Measurements from ENCODE around the gene FAM124A. TPM values are rescaled to one million over a fixed set of nuclear protein-coding genes. Genes with fewer than 3 reads are reported as not detected.

The FAM124A gene
- total RNA-seq, 2 experiments from 2014 or later: not detected

DNA sequence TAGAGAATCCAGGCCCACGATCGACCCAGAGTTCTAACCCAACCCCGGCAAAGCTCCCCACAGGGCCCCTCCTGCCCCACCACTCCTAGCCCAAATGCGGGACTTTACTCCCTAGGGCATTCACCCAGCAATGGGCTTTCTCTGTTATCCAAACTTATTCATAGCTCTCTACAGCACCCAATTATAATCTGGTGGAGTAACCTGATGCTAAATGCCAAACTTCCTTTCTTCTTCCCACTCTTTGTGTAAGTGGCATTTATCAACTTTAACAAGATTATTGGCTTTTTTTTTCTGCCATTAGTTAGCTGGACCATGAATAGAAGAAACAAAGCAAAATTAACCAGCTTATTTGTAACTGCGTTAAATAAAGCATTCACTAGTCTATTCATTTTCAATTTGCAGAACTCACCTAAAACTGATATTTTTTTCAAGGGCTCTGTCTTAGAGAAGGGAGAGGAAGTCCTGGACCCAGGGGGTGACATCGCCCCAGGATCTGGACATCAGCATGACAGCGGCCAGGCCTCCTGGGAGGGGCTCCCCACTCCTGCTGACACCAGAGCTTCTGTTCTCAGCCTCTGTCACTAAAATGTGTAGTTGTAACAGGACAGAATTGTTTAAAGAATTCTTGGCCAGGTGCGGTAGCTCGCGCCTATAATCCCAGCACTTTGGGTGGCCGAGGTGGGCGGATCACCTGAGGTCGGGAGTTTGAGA lies 1.5 kb downstream of the FAM124A start:
- DNase-seq: no peak
- Mint-ChIP-seq H3K27ac (no peak overlapping the region), H3K9me3 (no peaks in the 10 kb centered on the region), H3K4me1 (peaks cover 6% of the 10 kb centered on the region), H3K4me3 (no peak overlapping the region), H3K36me3 (ENCODE audit: low read depth) (no peaks in the 10 kb centered on the region), H3K27me3 (peaks cover 69% of the 10 kb centered on the region)
- ChIA-PET CTCF (interaction anchor here (0.9 to 1.6 kb wide), 5 partner anchors 11 to 62 kb away, joined by 3 to 4 read pairs (median 3); no protein-coding TSS in a partner anchor), POLR2A (no interaction called here)

GRCh38 chr13:51225029-51225428 lies 2.8 kb downstream of the FAM124A start:
- POLR2A ChIA-PET: no interaction called here
- no peak for DNase-seq
- peaks cover 74% of the 10 kb centered on the region for H3K27me3 Mint-ChIP-seq
- H3K27ac Mint-ChIP-seq: no peak overlapping the region
- CTCF ChIA-PET: interaction anchor here (0.7 to 1.4 kb wide), 2 partner anchors 9 to 63 kb away, joined by 3 read pairs; no protein-coding TSS in a partner anchor
- no peaks in the 10 kb centered on the region for H3K9me3 Mint-ChIP-seq
- H3K4me1 Mint-ChIP-seq: peaks cover 6% of the 10 kb centered on the region
- H3K4me3 Mint-ChIP-seq: no peak overlapping the region
- H3K36me3 Mint-ChIP-seq (ENCODE audit: low read depth): no peaks in the 10 kb centered on the region

DNA sequence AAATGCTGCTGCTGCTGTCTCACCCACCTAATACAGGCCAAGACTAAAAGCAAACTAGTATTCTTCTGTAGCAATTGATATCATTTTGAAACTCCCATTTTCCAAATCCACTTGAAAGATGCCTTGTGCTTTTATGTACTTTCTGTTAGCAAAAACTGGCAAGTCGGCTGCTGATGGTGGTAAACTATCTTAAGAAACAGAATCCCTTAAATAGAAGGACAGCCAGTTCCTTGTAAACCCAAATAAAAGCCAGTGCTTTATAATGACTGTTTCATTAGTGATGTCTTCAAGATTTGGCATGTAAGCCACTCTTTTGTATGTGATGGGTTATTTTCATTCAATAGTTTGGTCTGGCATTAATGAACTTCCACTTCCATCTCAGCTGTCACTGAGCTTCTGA lies 5.2 kb downstream of the FAM124A start:
- ChIA-PET CTCF (no interaction called here), POLR2A (no interaction called here)
- no peak overlapping the region for H3K4me3 Mint-ChIP-seq
- DNase-seq: no peak
- H3K36me3 Mint-ChIP-seq (ENCODE audit: low read depth): no peaks in the 10 kb centered on the region
- H3K4me1 Mint-ChIP-seq: peaks cover 4% of the 10 kb centered on the region
- no peak overlapping the region for H3K27ac Mint-ChIP-seq
- no peaks in the 10 kb centered on the region for H3K9me3 Mint-ChIP-seq
- H3K27me3 Mint-ChIP-seq: peaks cover 69% of the 10 kb centered on the region

GRCh38 chr13:51229101-51229719 lies 7.0 kb downstream of the FAM124A start:
- no peak overlapping the region for H3K27ac Mint-ChIP-seq
- H3K27me3 Mint-ChIP-seq: peaks cover 61% of the 10 kb centered on the region
- ChIA-PET CTCF (interaction anchor here (1.6 kb wide), 1 partner anchor 42 kb away, joined by 4 read pairs; no protein-coding TSS in a partner anchor), POLR2A (no interaction called here)
- H3K9me3 Mint-ChIP-seq: no peaks in the 10 kb centered on the region
- no peak overlapping the region for H3K4me3 Mint-ChIP-seq
- H3K4me1 Mint-ChIP-seq: peaks cover 2% of the 10 kb centered on the region
- H3K36me3 Mint-ChIP-seq (ENCODE audit: low read depth): no peaks in the 10 kb centered on the region
- no peak for DNase-seq

DNA sequence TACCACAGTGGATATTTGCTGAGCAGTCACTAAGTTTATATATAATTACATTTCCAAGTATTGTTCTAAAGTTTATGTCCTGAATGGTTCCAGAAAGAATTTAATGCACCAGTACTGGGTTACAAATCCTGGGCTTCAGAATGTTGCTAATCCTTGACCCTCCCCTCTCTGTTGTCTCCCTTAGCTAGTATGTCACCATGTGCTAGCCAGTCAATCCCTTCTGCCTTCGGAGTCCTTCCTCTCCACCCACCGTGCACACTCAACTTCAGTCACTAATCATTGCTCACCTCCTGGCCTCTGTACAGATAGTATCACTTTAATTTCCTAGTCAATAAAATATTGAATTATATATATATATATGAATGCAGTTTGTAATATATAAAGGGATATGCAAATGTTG lies 7.5 kb downstream of the FAM124A start:
- H3K27me3 Mint-ChIP-seq: peaks cover 56% of the 10 kb centered on the region
- no peak for DNase-seq
- H3K36me3 Mint-ChIP-seq (ENCODE audit: low read depth): no peaks in the 10 kb centered on the region
- H3K4me1 Mint-ChIP-seq: peaks cover 2% of the 10 kb centered on the region
- no peak overlapping the region for H3K27ac Mint-ChIP-seq
- ChIA-PET POLR2A (no interaction called here), CTCF (interaction anchor here (1.6 kb wide), 1 partner anchor 42 kb away, joined by 4 read pairs; no protein-coding TSS in a partner anchor)
- no peaks in the 10 kb centered on the region for H3K9me3 Mint-ChIP-seq
- no peak overlapping the region for H3K4me3 Mint-ChIP-seq

- POLR2A ChIA-PET: no interaction called here
- CTCF ChIA-PET: interaction anchor here (0.6 to 1.6 kb wide), 4 partner anchors 10 to 407 kb away, joined by 3 to 6 read pairs (median 4); no protein-coding TSS in a partner anchor
- DNase-seq: no peak
- Mint-ChIP-seq H3K27ac (no peak overlapping the region), H3K4me1 (peaks cover 2% of the 10 kb centered on the region), H3K4me3 (no peak overlapping the region), H3K36me3 (ENCODE audit: low read depth) (no peaks in the 10 kb centered on the region), H3K9me3 (no peaks in the 10 kb centered on the region), H3K27me3 (peaks cover 47% of the 10 kb centered on the region)
Observed at GRCh38 chr13:51230477-51231105, 8.4 kb downstream of the FAM124A start.

- CTCF ChIA-PET: interaction anchor here (1.0 to 1.6 kb wide), 2 partner anchors 10 to 71 kb away, joined by 3 to 6 read pairs; no protein-coding TSS in a partner anchor
- POLR2A ChIA-PET: no interaction called here
- H3K27me3 Mint-ChIP-seq: peaks cover 44% of the 10 kb centered on the region
- H3K36me3 Mint-ChIP-seq (ENCODE audit: low read depth): no peaks in the 10 kb centered on the region
- no peaks in the 10 kb centered on the region for H3K9me3 Mint-ChIP-seq
- H3K4me3 Mint-ChIP-seq: no peak overlapping the region
- DNase-seq: no peak
- peaks cover 2% of the 10 kb centered on the region for H3K4me1 Mint-ChIP-seq
- no peak overlapping the region for H3K27ac Mint-ChIP-seq
Observed at GRCh38 chr13:51231456-51231855, 9.3 kb downstream of the FAM124A start.

DNA sequence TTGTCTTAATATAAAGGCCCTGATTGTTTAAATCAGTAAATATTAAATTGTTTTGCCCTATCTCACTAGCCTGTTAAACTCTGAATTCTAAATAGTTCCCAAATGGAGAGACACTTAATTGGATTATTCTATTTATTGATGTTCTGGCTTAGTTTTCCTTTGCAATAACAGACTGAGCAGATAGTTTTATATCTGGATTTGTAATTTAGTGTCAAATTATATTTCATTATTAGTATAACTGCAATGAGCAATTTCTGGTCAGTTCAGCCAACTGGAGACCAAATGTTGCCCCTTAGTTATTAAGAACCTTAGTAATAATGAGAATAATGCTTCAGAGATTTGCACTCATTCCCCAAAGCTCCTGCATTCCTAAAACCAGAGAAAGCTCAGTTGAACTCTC lies 10.1 kb downstream of the FAM124A start:
- H3K27ac Mint-ChIP-seq: no peak overlapping the region
- no peaks in the 10 kb centered on the region for H3K9me3 Mint-ChIP-seq
- H3K27me3 Mint-ChIP-seq: peaks cover 40% of the 10 kb centered on the region
- no peak overlapping the region for H3K4me3 Mint-ChIP-seq
- no peak for DNase-seq
- POLR2A ChIA-PET: no interaction called here
- CTCF ChIA-PET: interaction anchor here (1.3 to 1.6 kb wide), 2 partner anchors 11 to 35 kb away, joined by 4 to 6 read pairs; no protein-coding TSS in a partner anchor
- H3K4me1 Mint-ChIP-seq: peaks cover 2% of the 10 kb centered on the region
- no peaks in the 10 kb centered on the region for H3K36me3 Mint-ChIP-seq (ENCODE audit: low read depth)

DNA sequence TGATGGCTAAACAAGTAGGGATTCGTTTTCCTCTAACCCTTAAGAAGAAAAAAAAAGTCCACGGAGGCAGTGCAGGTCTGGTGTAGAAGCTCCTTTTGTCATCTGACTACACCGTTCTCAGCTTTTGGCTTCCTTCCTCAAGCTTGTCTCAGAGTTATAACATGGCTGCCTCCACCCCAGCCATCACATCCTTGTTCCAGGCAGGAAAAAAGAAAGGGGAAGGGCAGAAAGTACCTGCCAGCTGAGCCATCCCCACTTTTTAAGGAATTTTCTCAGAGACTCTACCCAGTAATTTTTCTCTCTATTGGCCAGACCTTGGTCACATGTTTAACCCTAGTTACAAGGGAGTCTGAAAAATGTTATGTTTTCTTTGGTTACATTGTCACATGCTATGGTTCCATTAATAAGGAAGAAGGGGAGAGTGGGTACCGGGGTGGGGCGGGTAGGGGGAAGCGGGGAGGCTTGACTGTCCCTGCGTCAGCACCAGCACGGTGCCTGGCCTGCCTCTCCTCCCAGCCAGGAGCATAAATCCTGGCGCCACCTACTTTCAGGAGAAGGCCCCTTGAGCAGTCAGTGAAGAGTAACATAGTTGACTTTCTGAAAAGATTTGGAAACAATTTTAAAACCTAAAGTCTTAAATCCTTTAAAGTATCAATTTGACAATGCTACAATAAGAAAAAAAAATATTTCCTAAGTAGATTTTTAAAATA lies 11.1 kb downstream of the FAM124A start:
- no peak for DNase-seq
- Mint-ChIP-seq H3K27me3 (peaks cover 34% of the 10 kb centered on the region), H3K27ac (no peak overlapping the region), H3K36me3 (ENCODE audit: low read depth) (no peaks in the 10 kb centered on the region), H3K9me3 (no peaks in the 10 kb centered on the region), H3K4me1 (peaks cover 2% of the 10 kb centered on the region), H3K4me3 (no peak overlapping the region)
- ChIA-PET CTCF (interaction anchor here (0.6 to 1.3 kb wide), 3 partner anchors 34 to 1326 kb away, joined by 3 to 4 read pairs (median 3); no protein-coding TSS in a partner anchor), POLR2A (no interaction called here)

GRCh38 chr13:51234676-51235075 lies 12.5 kb downstream of the FAM124A start:
- no peak overlapping the region for H3K27ac Mint-ChIP-seq
- no peaks in the 10 kb centered on the region for H3K9me3 Mint-ChIP-seq
- no peak for DNase-seq
- POLR2A ChIA-PET: no interaction called here
- no peaks in the 10 kb centered on the region for H3K36me3 Mint-ChIP-seq (ENCODE audit: low read depth)
- H3K27me3 Mint-ChIP-seq: peaks cover 26% of the 10 kb centered on the region
- H3K4me3 Mint-ChIP-seq: no peak overlapping the region
- peaks cover 2% of the 10 kb centered on the region for H3K4me1 Mint-ChIP-seq
- CTCF ChIA-PET: interaction anchor here (1.2 kb wide), 1 partner anchor 10 kb away, joined by 3 read pairs; no protein-coding TSS in a partner anchor

GRCh38 chr13:51235186-51235585 lies 13.0 kb downstream of the FAM124A start:
- Mint-ChIP-seq H3K4me3 (no peak overlapping the region), H3K9me3 (no peaks in the 10 kb centered on the region), H3K4me1 (peaks cover 2% of the 10 kb centered on the region), H3K27me3 (peaks cover 23% of the 10 kb centered on the region), H3K36me3 (ENCODE audit: low read depth) (no peaks in the 10 kb centered on the region), H3K27ac (no peak overlapping the region)
- ChIA-PET CTCF (no interaction called here), POLR2A (no interaction called here)
- no peak for DNase-seq

GRCh38 chr13:51235756-51236490 lies 13.7 kb downstream of the FAM124A start:
- Mint-ChIP-seq H3K4me1 (no peaks in the 10 kb centered on the region), H3K27me3 (peaks cover 18% of the 10 kb centered on the region), H3K9me3 (no peaks in the 10 kb centered on the region), H3K36me3 (ENCODE audit: low read depth) (no peaks in the 10 kb centered on the region), H3K27ac (no peak overlapping the region), H3K4me3 (no peak overlapping the region)
- ChIA-PET CTCF (interaction anchor here (0.7 to 1.4 kb wide), 4 partner anchors 10 to 197 kb away, joined by 3 to 4 read pairs (median 3); no protein-coding TSS in a partner anchor), POLR2A (no interaction called here)
- no peak for DNase-seq
